GM18873 (cell line): ENCODE results near the gene SNRNP27.
"Not testable (repeated sequence)": the region's sequence is repeated elsewhere in the genome, so short reads cannot be mapped to it uniquely, and the experiment has no call there.

Source experiments
- ATAC-seq: cut with Tn5 transposase; IDR thresholded peaks from one replicate; pipeline ENCODE4 v1.9.1; 2021; ENCODE audit warnings: mild to moderate bottlenecking, moderate library complexity, moderate number of reproducible peaks; ENCODE audit not compliant: unreplicated experiment, low FRiP score

SNRNP27 gene

DNA sequence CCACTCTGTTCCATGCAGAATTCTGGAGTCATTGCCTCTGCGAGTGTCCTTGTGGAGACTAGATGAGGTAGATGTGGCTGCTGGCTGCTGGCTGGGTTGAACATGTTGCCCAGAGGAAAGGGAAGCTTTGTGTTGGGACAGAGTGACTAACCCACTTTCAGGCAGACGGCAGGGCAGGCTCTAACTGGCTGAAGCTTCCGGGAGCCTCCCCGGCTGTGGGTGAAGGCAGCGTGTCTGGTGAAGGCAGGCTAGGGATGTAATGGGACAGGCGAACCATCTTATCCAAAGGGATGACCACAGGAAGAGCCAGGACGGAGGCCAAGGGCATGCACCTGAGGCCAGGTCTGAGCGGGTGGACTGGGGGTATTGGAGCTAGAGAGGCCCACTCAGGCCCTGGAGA is 51.7 kb downstream of the SNRNP27 start:
- no peak for ATAC-seq

DNA sequence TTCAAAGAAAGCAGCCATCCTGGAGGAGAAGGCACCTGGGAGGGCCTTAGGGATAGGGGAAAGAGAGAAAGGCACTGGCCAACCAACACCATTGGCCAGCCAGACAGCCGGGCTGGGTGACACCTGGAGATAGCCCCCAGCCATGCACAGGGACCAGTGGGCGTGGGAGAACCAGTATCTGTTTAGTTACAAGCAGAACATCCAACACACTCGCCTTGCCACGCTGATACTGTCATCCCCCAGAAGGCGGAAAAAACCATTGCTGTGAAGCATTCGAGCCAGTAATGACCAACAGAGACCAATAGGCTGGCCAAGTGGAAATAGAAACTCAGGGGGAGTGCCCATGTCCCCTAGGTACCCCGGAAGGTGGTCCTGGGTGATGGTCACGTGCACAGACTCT is 52.2 kb downstream of the SNRNP27 start:
- ATAC-seq: no peak

DNA sequence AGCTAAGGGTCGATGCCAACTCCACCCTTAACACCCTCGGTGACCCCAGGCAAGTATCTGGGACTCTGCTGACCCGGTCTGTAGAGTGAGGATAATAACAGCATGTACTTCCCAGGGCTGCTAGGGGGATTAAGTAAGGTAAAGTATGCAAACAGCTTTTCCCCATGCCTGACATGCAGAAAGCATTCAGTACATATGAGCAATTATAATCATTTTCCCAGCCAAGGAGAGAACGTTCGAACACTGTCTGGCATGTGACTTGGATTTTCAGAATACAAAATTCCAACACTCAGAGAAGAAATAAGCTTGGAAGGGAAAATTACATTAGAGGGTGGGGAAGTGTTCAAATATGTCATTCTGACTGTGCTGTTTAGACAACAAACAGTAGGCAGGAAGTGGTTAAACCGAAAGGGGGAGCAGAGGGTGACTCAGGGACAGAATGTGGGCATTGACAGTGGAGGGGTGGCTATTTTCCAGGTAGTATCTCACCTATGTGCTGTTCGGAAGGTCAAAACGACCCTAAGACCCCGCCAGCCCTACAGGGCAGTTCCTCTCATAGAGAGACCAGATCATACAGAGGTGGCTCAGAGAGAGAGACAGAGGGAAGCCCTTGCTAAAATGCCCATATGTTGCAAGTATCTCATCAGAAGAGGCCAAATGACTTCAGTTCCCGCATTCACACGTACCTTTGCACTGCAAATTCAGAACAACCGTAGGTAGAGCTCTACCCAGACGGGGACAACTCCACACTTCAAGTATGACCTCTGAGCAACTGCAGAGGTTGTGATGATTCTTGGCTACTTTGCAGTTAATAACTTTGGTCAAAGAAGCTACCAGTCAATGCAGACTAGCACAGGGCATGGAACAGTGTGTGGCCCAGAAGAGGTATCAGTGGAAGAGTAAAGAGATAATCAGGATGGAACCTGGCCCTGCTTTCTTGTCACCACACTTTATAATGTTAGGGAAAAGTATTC is 52.9 kb downstream of the SNRNP27 start:
- ATAC-seq: no peak

DNA sequence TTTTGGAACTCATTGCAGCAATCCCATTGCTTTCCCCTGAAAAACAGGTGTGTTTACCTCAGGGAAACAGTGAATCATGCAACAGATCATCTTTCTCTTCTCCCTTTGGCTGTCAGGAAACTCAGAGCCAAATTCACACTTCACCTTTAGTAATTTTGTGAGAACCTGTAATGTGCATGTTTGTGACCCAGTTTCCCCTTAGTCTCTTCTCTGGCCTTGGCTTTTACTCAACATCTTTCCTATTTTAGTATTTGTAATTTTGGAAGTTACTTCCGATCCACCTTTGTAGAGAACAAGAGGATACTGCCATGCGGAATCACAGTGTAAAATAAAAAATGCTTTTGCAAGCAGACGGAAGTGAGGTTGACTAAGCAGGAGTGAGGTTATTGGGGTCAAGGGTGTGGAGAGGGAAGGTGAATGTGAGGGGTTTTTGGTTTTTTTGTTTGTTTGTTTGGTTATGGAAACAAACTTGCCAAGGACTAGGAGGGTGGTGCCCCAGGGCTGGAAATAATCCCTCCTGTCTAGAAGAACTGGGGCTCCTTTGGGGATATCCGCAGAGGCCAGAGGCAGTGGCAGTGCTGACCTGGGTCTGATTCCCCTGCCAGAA is 53.7 kb downstream of the SNRNP27 start:
- ATAC-seq: no peak

DNA sequence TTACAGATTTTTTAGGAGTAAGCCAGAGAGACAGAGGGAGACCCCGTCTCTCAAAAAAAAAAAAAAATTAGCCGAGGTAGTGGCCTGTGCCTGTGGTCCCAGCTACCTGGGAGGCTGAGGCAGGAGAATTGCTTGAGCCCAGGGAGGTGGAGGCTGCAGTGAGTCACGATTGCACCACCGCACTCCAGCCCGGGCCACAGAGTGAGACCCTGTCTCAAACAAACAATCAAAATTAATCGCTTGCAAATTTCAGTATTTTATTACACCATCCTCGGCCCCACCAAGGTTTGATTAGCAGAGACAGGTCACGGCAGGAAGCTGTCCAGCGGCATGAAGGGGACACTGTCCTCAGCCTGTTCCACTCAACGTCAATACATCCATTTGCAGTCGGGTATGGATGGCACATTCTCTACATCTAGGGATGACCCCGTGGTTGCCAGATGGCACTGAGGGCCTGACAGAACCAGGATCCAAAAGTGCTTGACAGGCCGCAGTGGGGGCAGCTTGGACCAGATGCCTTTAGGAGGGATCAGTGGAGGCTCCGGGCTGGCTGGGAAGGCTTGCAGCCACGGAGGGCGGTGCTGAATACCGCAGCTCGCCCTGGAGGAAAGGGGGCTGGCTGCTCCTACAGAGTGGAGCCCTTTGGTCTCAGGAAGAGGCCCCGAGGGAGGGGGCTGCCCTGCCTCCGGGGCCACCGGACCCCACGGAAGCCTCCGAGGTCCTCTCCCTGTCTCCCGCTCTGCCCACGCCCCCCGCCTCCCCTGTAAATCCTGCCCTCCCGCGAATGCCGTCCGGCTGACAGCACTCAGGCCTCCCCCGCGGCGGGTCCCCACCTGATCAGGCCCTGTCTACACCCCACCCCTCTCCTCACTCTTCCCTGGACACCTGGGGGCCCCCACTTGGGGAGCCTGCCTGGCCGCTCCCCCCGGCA is 54.5 kb downstream of the SNRNP27 start:
- no peak for ATAC-seq

DNA sequence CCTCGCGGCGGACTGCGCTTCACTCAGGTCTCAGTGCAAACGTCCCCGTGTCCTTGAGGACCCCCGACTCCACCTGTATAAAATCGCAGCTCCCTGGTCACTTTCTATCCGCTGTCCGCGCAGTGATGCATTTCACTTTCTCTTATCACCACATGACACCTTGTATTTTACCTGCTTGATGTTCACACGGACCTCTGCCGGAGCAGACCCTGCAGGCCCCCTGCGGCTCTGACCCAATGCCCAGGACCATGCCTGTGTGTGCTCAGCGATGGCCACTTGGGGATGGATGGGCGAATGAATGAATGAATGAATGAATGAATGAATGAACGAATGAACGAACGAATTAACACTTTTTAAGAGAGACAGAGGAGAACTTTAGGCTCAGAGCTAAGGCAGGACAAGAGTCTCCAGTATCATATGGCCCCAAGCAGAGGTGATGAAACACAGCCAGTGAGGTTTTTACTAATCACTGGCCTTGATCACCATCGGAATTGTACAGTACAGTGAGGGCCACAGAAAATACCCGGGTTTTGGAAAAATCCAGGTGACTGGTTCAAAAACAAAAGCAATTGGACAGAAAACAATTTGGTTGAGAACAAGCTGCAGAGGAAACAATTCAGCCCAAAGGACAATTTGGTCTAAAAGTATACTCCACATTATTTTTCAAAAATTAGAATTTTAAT is 55.3 kb downstream of the SNRNP27 start:
- no peak for ATAC-seq

- ATAC-seq: no peak
Measured at GRCh38 chr2:69950241-69950640, 56.5 kb downstream of the SNRNP27 start.

GRCh38 chr2:69950671-69951070 is 56.9 kb downstream of the SNRNP27 start:
- not testable (repeated sequence) for ATAC-seq

DNA sequence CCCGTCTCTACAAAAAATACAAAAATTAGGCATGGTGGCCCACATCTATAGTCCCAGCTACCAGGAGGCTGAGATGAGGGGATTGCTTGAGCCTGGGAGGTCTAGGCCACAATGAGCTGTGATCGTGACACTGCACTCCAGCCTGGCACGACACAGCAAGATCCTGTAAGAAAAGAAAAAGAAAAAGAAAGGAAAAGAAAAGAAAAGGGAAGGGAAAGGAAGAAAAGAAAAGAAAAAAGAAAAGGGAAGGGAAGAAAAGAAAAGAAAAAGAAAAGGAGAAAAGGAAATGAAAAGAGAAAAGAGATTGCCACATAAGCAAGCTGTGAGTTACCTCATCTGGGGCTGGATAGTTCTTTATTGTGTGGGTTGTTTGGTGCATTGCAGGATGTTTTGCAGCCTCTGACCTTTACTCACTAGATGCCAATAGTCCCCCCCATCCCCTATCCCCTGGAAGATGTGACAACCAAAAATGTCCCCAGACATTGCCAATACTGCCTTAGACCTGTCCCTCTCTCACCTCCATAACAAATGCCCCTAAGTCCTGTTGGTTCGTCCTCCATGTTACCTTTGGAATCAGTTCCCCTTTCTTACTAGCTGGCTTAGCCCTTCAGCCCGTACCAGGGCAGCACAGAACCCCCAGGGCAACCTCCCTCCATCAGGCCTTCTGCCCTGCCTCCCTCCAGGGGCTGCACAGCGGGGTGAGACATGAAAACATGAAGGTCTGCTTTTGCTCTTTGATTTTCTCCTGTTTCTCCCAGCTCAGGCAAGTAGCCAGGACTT is 58.8 kb downstream of the SNRNP27 start:
- ATAC-seq: no peak

GRCh38 chr2:69954084-69954483 is 60.3 kb downstream of the SNRNP27 start:
- ATAC-seq: no peak
